HG02981 (cell line): ENCODE results near the gene ZG16.
"Not testable (repeated sequence)": the region's sequence is repeated elsewhere in the genome, so short reads cannot be mapped to it uniquely, and the experiment has no call there.

Experiments used
- ATAC-seq: cut with Tn5 transposase; IDR thresholded peaks from one replicate; pipeline ENCODE4 v1.9.1; 2021; ENCODE audit warnings: mild to moderate bottlenecking, moderate library complexity; ENCODE audit not compliant: unreplicated experiment

ZG16 gene

GRCh38 chr16:29747947-29748759 lies 29.9 kb upstream of the ZG16 start:
- no peak for ATAC-seq

- not testable (repeated sequence) for ATAC-seq
Observed at GRCh38 chr16:29748760-29749149, 29.3 kb upstream of the ZG16 start.

GRCh38 chr16:29753516-29753915 lies 24.5 kb upstream of the ZG16 start:
- no peak for ATAC-seq

- no peak for ATAC-seq
Observed at GRCh38 chr16:29756654-29757053, 21.4 kb upstream of the ZG16 start.

- not testable (repeated sequence) for ATAC-seq
Observed at GRCh38 chr16:29757086-29757485, 21.0 kb upstream of the ZG16 start.

GRCh38 chr16:29757950-29758466 lies 20.0 kb upstream of the ZG16 start:
- no peak for ATAC-seq

- no peak for ATAC-seq
Observed at GRCh38 chr16:29760567-29761279, 17.3 kb upstream of the ZG16 start.

GRCh38 chr16:29761280-29761651 lies 16.8 kb upstream of the ZG16 start:
- not testable (repeated sequence) for ATAC-seq

- ATAC-seq: no peak
Observed at GRCh38 chr16:29761882-29762281, 16.2 kb upstream of the ZG16 start.

GRCh38 chr16:29763326-29763725 lies 14.7 kb upstream of the ZG16 start:
- ATAC-seq: no peak

- ATAC-seq: no peak
Observed at GRCh38 chr16:29765167-29766032, 12.7 kb upstream of the ZG16 start.

GRCh38 chr16:29766571-29766970 lies 11.5 kb upstream of the ZG16 start:
- ATAC-seq: no peak

- no peak for ATAC-seq
Observed at GRCh38 chr16:29767062-29767461, 11.0 kb upstream of the ZG16 start.

- no peak for ATAC-seq
Observed at GRCh38 chr16:29769507-29769906, 8.5 kb upstream of the ZG16 start.

GRCh38 chr16:29770250-29770929 lies 7.7 kb upstream of the ZG16 start:
- ATAC-seq: no peak

- ATAC-seq: not testable (repeated sequence)
Observed at GRCh38 chr16:29772330-29772729, 5.7 kb upstream of the ZG16 start.

- no peak for ATAC-seq
Observed at GRCh38 chr16:29774730-29775129, 3.3 kb upstream of the ZG16 start.

- ATAC-seq: no peak
Observed at GRCh38 chr16:29775742-29776408, 2.2 kb upstream of the ZG16 start.

GRCh38 chr16:29779474-29779873 lies 1.4 kb downstream of the ZG16 start:
- ATAC-seq: no peak
